BJ (cell line): Measurements from ENCODE around the gene TNF. TPM values are rescaled to one million over a fixed set of nuclear protein-coding genes. Genes with fewer than 3 reads are reported as not detected.
"Not testable (repeated sequence)": the region's sequence is repeated elsewhere in the genome, so short reads cannot be mapped to it uniquely, and the experiment has no call there.

Experiments
- CTCF ChIA-PET: fragments of 350-600 bp; formaldehyde crosslinking; extraction: SDS; loops from one replicate; lab custom pipeline; 2021; ENCODE audit warnings: antibody characterized with exemption, inconsistent platforms; lab: Yijun Ruan, JAX
- POLR2A ChIA-PET: fragments of 300-600 bp; sonication (Branson Sonifier 250); formaldehyde crosslinking; extraction: SDS; loops from one replicate; lab custom pipeline; 2021; ENCODE audit warnings: antibody characterized with exemption; lab: Charles Lee
- DNase-seq: peaks from one replicate; pipeline ENCODE4 v3.0.0-alpha.2; 2011; ENCODE audit warnings: low read depth
- H3K27me3 ChIP-seq: 2 replicates; pipeline ENCODE4 v1.6.0; 2011; ENCODE audit warnings: low read length; ENCODE audit not compliant: control insufficient read depth, insufficient read depth
- H3K36me3 ChIP-seq: 2 replicates; pipeline ENCODE4 v1.5.1; 2011; ENCODE audit warnings: low read length; ENCODE audit not compliant: control insufficient read depth, insufficient read depth
- H3K4me3 ChIP-seq: 2 replicates; pipeline ENCODE4 v1.5.1; 2011; ENCODE audit warnings: low read depth, mild to moderate bottlenecking, control low read depth, low read length
- polyA plus RNA-seq: library from polyadenylated mRNA; depleted of rRNA; stranded (reverse); fragments of >200 nt; gene quantifications from 2 replicates; pipeline ENCODE4 v1.2.3, GENCODE V29; 2011
- TF ChIP-seq, protein P1 (sequence below): IDR thresholded peaks from 2 replicates; pipeline ENCODE4 v1.5.1; 2011; ENCODE audit warnings: low read depth, mild to moderate bottlenecking, control low read depth, inconsistent platforms, low read length, moderate library complexity; ENCODE audit not compliant: insufficient read depth

Gene TNF
- polyA plus RNA-seq, 1 experiment, result not detected

DNA sequence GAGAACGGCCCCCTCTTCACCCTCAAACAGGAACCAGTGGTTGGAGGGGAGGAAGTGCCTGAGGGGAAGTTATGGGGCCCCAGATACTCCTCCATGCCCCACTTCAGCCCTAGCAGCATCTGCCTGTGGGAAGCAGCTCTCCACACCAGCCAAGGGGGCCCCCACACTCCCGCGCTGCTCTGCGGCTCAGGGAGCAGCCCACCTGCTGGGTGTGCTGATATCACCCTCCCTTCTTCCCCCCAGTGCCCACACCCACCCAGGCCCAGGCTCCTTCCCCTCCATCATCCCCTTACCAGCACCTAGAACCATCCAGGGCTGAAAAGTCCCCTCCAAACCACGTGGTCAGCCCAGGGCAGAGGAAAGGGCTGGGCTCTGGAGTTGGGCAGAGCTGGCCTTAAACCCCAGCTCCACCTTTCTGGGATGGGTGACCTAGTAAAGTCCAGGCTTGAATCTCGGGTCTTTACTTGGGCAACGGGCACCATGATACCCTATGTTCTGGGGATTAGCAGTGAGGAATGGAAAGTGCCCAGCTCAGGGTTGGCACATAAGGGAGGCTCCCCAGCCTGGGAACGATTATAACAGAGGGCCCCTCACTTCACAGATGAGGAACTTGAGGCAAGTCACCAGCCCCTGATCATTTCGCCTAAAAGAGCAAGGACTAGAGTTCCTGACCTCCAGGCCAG lies 11.4 kb downstream of the TNF start:
- no peak for DNase-seq
- POLR2A ChIA-PET, result no interaction called here

DNA sequence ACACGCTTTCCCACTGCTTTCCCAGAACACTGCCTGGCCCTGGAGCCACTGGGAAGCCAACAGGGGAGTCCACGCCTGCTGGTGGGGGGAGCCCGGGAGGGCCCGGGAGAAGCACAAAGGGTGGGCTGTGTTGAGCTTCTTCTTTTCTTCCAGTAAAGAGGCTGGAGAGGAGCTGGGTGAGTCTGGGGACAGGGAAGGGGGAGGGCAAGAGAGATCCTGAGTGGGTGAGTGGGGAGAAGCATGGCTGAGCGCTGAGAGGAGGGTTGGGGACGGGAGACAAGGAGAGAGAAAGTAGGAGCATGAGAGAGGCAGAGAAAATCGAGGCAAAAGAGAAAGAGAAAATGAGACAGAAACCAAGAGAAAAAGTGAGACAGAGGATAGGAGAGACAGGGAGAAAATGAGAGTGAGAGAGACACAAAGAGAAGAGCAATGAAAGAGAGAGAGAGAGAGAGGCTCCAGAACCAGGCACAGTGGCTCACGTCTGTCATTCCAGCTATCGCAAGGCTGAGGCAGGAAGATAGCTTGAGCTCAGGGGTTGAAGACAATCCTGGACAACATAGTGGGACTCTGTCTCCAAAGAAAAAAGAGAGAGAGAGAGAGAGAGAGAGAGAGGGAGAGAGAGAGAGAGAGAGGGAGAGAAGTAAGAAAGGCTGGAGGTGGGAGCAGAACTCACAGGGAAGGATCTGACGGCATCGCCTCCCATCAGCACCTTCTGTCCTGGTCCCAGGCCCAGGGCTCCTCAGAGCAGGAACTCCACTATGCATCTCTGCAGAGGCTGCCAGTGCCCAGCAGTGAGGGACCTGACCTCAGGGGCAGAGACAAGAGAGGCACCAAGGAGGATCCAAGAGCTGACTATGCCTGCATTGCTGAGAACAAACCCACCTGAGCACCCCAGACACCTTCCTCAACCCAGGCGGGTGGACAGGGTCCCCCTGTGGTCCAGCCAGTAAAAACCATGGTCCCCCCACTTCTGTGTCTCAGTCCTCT lies 12.7 kb downstream of the TNF start:
- POLR2A ChIA-PET, result interaction anchor here (0.7 kb wide), 1 partner anchor 24 kb away, joined by 3 read pairs; no protein-coding TSS in a partner anchor
- Histone ChIP-seq H3K4me3 (no peak overlapping the region), H3K36me3 (no peaks in the 10 kb centered on the region), H3K27me3 (no peaks in the 10 kb centered on the region)
- DNase-seq, result no peak
- TF ChIP-seq, protein P1, sequence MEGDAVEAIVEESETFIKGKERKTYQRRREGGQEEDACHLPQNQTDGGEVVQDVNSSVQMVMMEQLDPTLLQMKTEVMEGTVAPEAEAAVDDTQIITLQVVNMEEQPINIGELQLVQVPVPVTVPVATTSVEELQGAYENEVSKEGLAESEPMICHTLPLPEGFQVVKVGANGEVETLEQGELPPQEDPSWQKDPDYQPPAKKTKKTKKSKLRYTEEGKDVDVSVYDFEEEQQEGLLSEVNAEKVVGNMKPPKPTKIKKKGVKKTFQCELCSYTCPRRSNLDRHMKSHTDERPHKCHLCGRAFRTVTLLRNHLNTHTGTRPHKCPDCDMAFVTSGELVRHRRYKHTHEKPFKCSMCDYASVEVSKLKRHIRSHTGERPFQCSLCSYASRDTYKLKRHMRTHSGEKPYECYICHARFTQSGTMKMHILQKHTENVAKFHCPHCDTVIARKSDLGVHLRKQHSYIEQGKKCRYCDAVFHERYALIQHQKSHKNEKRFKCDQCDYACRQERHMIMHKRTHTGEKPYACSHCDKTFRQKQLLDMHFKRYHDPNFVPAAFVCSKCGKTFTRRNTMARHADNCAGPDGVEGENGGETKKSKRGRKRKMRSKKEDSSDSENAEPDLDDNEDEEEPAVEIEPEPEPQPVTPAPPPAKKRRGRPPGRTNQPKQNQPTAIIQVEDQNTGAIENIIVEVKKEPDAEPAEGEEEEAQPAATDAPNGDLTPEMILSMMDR, result no peak
- CTCF ChIA-PET, result interaction anchor here (2.5 to 15.5 kb wide), 3 partner anchors 8 to 40 kb away, joined by 12 to 182 read pairs (median 156); partner anchors contain the start of genes ATP6V1G2, NCR3 and NFKBIL1

More for the DNA sequence above, 11.4 kb downstream of the TNF start:
- no peaks in the 10 kb centered on the region for H3K27me3 ChIP-seq
- TF ChIP-seq, protein P1, result no peak
- H3K4me3 ChIP-seq, result no peak overlapping the region
- CTCF ChIA-PET, result interaction anchor here (0.8 to 15.5 kb wide), 5 partner anchors 9 to 39 kb away, joined by 3 to 182 read pairs (median 5); partner anchors contain the start of genes ATP6V1G2, NCR3 and NFKBIL1
- H3K36me3 ChIP-seq, result no peaks in the 10 kb centered on the region

DNA sequence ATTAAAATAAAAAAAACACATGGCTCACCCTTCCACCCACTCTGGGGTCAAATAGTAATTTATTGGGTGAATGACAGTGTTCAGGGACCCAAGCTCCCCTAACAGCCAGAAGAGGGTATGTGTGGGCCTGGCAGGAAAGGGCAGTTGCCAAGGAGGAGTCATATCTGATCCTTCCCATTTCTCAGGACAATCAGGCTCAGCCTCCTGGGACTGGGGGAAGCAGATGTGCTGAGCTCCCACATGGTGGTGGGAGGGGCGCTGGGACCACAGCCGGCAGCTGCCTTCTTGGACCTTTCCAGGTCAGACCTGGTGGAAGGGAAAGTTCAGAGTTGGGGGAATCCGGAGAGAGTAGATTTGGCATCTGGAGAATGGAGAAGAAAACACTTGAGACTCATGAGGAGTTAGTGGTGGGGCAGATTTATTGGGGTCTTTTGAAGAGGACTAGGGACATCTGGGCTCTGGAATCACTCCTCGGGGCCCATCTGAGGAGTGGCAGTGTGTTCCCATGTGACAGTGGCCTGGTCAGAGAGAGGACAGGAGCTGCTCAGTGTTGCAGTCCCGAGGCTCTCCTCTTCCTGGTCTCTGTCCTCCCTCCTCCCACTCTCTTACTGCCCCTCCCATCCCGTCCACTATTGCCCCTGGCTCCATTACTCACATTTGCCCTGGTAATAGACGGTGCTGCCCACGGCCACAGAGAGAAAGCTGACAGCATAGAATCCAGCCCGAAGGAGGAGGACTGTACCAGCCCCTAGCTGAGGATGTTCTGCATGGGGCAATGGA lies 13.7 kb downstream of the TNF start:
- Histone ChIP-seq H3K36me3 (no peaks in the 10 kb centered on the region), H3K27me3 (no peaks in the 10 kb centered on the region), H3K4me3 (no peak overlapping the region)
- CTCF ChIA-PET, result interaction anchor here (1.1 to 15.5 kb wide), 4 partner anchors 8 to 41 kb away, joined by 3 to 182 read pairs (median 84); partner anchors contain the start of genes ATP6V1G2, NCR3 and NFKBIL1
- DNase-seq, result no peak
- POLR2A ChIA-PET, result interaction anchor here (0.7 kb wide), 1 partner anchor 25 kb away, joined by 3 read pairs; no protein-coding TSS in a partner anchor
- TF ChIP-seq, protein P1, result no peak

DNA sequence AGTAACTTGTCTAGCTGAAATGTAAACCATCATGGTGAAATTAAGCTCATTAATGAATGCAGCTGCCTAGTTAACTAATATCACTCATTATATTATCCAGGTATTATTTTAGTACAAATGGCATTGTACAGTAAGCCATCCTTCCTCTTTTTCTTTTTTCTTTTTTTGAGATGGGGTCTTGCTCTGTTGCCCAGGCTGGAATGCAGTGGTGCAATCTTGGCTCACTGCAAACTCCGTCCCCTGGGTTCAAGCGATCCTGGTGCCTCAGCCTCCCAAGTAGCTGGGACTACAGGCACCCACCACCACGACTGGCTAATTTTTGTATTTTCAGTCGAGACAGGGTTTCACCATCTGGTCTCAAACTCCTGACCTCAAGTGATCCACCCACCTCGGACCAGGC lies 15.3 kb downstream of the TNF start:
- CTCF ChIA-PET, result interaction anchor here (0.8 to 15.5 kb wide), 3 partner anchors 8 to 43 kb away, joined by 4 to 156 read pairs (median 12); partner anchors contain the start of genes ATP6V1G2 and NFKBIL1
- POLR2A ChIA-PET, result not testable (repeated sequence)

DNA sequence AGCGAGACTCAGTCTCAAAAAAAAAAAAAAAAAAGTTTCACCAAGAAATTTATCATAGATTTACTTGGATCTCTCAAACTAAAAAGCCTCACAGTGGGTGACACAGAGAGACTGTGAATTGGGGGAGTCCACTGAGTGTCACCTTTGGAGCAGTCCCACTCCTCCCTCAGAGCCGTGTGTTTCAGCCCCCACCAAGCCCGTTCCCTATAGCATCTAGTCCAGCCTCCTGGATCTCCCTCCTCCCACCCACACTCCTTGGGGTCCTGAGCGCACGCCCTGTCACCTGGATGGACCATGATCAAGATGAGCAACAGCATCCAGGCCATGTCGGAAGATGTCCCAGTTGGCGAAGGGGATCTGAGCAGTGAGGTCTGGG lies 17.0 kb downstream of the TNF start:
- no peaks in the 10 kb centered on the region for H3K27me3 ChIP-seq
- no peak for DNase-seq
- ChIA-PET CTCF (interaction anchor here (1.3 to 11.7 kb wide), 3 partner anchors 8 to 98 kb away, joined by 5 to 433 read pairs (median 182); partner anchors contain the start of genes ATP6V1G2, DDX39B, LST1 and LTB), POLR2A (no interaction called here)
- no peak overlapping the region for H3K4me3 ChIP-seq
- H3K36me3 ChIP-seq, result no peaks in the 10 kb centered on the region
- TF ChIP-seq, protein P1, result no peak

More for the DNA sequence above, 15.3 kb downstream of the TNF start:
- not testable (repeated sequence) for DNase-seq, H3K4me3 ChIP-seq, H3K27me3 ChIP-seq, H3K36me3 ChIP-seq
